Activated effector memory CD4-positive, alpha-beta T cell treated with anti-CD3 and anti-CD28 coated beads, Interleukin-2, amount 50 U/mL, for 16 hours (primary cell): ENCODE measurements around the gene ASTN2.
"Not testable (repeated sequence)": the region's sequence is repeated elsewhere in the genome, so short reads cannot be mapped to it uniquely, and the experiment has no call there.

Experiments
- DNase-seq: peaks from one replicate; pipeline ENCODE4 v3.0.0-alpha.2; 2020

The ASTN2 gene

DNA sequence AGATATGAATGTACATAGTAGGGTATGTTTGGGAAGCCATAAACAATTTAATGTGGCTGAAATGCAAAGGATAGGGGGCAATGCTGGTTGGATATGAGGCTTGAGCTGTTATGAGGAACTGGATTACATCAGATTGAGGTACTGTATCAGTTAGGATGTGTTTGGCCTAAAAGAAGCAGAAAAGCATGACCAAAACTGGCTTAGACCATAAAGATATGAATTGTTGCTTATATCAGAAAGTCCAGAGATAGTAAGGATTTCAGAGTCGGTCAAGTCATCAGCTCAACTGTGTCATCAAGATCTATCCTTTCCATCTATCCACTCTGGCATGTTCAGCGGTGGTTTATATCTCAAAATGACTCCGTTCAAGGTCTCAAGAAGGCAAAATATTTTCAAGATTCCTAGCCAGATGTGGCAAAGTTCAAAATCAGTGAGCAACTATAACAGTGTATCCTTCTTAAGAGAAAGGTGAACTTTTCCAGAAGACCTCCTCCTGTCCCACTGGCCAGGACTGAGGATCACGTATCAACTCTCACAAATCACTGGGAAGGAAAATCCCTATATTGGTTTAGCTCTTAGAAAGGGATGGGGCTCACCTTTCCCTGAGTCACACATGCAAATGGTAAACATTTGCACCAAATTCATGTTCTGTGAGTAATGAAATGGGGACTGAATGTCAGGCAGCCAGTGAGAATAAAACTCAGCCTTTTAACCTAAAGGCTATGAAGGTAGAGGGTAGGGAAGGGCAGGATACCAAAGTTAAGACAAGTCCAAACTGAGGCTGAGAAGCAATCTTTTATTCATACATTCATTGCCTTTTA lies 469.9 kb downstream of the ASTN2 start:
- DNase-seq: no peak

DNA sequence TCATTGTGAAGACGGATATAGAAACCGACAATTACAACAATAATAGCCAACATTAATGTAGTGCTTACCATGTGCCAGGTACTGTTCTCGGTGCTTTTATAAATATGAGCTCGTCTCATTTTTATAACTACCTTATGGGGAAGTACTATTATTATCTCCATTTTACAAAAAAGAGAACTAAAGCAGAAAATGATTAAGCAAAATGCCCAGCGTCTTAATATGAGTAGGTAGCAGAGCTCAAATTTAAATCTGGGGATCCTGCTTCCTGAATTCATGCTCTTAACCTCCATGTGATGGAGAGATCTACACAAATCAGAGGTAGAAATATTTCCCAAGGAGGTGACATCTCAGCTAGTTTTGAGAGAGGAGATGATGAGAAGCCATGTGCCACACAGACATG lies 470.9 kb downstream of the ASTN2 start:
- DNase-seq: no peak

- no peak for DNase-seq
Observed at GRCh38 chr9:116942593-116943061, 472.2 kb downstream of the ASTN2 start.

- no peak for DNase-seq
Observed at GRCh38 chr9:116941266-116941665, 473.6 kb downstream of the ASTN2 start.

DNA sequence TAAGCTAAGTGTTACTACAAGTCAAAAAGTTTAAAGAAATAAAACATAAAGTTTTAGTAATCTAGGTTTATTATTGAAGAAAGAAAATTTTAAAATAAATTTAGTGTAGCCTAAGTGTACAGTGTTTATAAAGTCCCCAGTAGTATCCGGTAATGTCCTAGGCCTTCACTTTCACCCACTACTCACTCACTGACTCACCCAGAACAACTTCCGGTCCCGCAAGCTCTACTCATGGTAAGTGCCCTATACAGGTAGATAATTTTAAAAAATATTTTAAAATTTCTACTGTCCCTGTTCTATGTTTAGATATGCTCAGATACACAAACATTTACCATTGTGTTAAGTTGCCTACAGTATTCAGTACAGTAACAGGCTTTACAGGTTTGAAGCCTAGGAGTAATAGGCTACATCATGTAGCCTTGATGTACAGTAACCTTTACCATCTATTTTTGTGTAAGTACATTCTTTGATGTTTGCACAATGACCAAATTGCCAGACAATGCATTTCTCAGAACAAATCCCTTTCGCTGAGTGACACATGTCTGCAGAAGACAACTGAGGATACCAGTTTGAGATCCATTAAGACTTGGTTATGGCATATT lies 474.1 kb downstream of the ASTN2 start:
- DNase-seq: no peak

GRCh38 chr9:116939614-116940013 lies 475.2 kb downstream of the ASTN2 start:
- no peak for DNase-seq

DNA sequence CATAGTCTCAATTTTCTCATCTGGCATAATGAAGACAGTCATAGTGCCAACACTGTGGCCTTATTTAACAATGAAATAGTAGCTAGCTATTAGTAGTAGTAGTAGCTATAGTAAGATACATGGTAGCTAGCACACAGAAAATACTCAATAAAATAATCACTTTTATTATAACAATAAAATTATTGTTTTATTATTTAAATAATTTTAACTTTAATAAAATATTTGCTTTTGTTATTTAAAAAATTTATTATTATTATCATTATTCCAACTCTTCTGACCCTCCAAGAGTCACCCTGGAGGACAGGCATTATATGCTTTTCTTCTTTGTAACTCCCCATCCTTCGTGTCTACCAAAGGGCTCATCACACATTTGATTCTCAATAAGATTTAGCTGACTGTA lies 475.7 kb downstream of the ASTN2 start:
- no peak for DNase-seq

GRCh38 chr9:116937361-116937760 lies 477.5 kb downstream of the ASTN2 start:
- no peak for DNase-seq

DNA sequence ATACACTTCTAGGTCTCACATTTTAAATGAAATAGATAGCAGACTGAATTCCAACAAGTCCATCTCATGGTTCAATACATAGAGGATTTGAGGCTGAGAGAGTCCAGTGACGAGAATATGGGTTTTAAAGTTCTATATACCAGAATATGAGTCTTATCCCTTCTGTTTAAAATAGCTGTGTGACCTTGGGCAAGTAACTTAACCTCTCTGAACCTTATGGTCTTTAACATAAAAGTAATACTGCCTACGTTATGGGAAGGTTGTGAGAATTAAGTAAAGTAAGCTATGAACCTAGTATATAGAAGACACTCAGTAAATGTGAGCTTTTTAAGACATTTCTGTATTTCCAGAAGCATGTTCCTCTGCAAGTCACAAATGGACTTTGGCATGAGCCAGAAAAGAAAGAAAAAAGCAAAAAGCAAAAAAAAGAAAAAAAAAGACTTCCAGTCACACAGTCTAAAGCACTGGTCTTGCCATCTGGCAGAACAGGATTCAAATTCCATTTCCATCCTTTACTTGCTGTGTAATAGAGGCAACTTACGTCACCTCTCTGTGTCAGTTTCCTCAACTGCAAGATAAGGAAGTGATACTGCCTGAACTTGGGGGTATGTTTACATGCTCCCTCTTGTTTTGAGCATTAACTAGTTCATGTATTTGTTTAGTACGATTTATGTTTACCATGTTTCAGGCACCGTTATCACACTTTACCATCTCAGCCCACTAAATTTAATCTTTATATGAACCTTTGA lies 479.5 kb downstream of the ASTN2 start:
- DNase-seq: no peak

GRCh38 chr9:116934131-116934530 lies 480.7 kb downstream of the ASTN2 start:
- no peak for DNase-seq

DNA sequence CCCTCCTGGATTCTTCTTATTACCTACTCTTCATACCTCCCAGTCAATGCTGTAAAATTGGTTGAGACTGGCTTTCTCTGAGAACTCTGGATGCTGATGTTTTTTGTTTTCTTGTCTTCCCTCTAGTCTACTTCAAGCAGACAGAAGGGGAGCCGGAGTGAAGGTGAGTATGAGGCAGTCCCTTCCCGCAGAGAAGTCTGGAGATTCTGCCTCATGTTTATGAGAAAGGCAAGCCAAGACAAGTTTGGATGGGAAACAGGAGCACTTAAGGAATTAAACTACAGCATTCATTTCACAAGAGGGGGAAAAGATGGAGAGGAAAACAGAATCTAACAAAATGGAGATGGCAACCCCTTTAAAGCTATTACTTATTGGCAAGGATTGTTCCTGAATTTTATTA lies 481.6 kb downstream of the ASTN2 start:
- no peak for DNase-seq

- DNase-seq: no peak
Observed at GRCh38 chr9:116929621-116930020, 485.2 kb downstream of the ASTN2 start.

GRCh38 chr9:116928884-116929283 lies 486.0 kb downstream of the ASTN2 start:
- no peak for DNase-seq

- DNase-seq: no peak
Observed at GRCh38 chr9:116928289-116928688, 486.6 kb downstream of the ASTN2 start.

DNA sequence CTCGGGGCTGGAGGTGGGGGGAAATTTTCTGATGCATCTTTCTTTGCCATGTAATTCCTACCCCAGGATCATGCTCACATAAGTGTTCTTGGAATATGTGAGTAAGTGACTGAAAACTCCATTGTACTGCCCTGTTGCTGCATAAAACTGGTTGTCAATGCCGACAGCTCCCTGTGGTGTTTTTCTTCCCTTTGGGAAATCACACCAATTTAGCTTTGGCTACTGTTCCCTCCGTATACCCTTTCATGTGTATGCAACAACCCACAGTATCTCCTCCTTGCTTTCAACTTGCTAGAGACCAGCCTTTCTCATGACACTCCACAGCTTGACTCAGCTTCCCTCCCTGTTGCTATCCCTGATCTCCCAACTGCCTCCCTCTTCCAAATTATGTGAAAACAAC lies 487.1 kb downstream of the ASTN2 start:
- DNase-seq: no peak

GRCh38 chr9:116925121-116925520 lies 489.7 kb downstream of the ASTN2 start:
- no peak for DNase-seq

- no peak for DNase-seq
Observed at GRCh38 chr9:116924462-116925110, 490.3 kb downstream of the ASTN2 start.

- not testable (repeated sequence) for DNase-seq
Observed at GRCh38 chr9:116917895-116918508, 496.9 kb downstream of the ASTN2 start.

GRCh38 chr9:116913536-116913935 lies 501.3 kb downstream of the ASTN2 start:
- DNase-seq: no peak

DNA sequence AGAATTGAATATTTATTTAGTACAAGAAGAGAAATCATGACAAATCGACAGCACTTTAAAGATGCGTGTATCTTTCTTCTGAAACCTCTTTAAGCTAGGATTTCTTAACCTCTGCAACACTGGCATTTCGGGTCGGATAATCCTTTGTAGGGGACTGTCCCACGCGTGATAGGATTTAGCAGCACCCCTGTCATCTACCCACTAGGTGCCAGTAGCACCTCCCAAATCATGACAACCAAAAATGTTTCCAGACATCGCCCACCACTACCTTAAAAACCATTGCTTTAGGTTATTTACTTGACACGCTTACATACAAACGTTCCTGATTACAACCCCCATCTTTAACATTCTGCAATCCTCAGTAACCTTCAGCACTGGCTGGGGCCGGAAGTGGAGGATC lies 504.7 kb downstream of the ASTN2 start:
- no peak for DNase-seq

DNA sequence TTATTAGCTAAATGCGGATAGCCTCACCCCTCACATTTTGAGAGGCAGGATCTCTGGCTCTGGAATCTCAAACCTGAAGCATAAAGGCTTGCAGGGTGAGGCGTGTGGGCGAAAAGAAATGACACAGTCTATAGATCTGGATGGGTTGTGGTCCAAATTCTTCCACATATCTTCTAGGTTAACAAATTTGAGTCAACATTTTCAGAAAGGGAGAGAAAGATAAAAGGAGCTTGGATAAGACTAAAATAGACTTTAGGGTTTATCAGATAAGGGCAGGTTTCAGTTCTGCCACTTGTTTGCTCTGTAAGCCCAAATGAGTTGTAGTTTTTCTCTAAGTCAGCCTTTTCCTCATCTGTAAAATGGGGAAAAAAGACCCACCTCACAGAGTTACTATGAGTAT lies 506.9 kb downstream of the ASTN2 start:
- no peak for DNase-seq

DNA sequence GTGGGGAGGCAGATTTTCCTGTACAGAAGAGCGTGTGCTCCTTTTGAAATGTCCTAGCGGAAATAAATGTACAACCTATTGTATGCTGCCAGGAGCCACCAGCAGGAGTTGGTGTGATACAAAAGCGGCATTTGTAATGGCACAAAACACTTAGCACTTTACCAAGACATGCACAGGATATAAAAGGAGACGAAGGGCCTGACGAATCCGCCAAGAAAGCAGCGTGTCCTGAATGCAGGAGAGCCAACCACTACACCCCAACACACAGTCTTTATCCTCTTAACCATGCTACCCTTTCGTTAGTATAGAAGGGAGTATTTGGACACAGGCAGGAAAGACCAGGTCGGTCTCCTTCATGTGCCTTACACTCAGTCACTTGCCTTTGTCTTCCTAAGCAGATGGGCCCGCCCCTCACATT lies 509.7 kb downstream of the ASTN2 start:
- DNase-seq: no peak

- no peak for DNase-seq
Observed at GRCh38 chr9:116904165-116904564, 510.7 kb downstream of the ASTN2 start.
